Neural progenitor cell (in vitro differentiated cells): ENCODE measurements around the gene TM9SF4. TPM values are rescaled to one million over a fixed set of nuclear protein-coding genes. Genes with fewer than 3 reads are reported as not detected.
A peak's percentile ranks its signal among the peaks of the same experiment; 100 is the strongest.

ENCODE experiments used
- DNase-seq: peaks from one replicate; pipeline ENCODE4 v3.0.0-alpha.2; 2016; ENCODE audit warnings: low spot score
- H2AFZ ChIP-seq: fragments of 200-600 bp; sonication (generic); replicated peaks from 2 replicates; pipeline ENCODE4 v1.6.1; 2016; ENCODE audit warnings: antibody characterized with exemption
- H3F3A ChIP-seq: fragments of 200-600 bp; sonication (generic); 2 replicates; pipeline ENCODE4 v1.6.1; 2016; ENCODE audit warnings: antibody characterized with exemption, low read depth
- H3K27ac ChIP-seq: fragments of 200-600 bp; sonication (generic); 2 replicates; pipeline ENCODE4 v1.5.1; 2016; ENCODE audit warnings: mild to moderate bottlenecking
- H3K27me3 ChIP-seq: fragments of 200-600 bp; sonication (generic); 2 replicates; pipeline ENCODE4 v1.6.1; 2016; ENCODE audit warnings: mild to moderate bottlenecking, moderate library complexity
- H3K36me3 ChIP-seq: fragments of 200-600 bp; sonication (generic); 2 replicates; pipeline ENCODE4 v1.5.1; 2016
- H3K4me1 ChIP-seq: fragments of 200-600 bp; sonication (generic); 2 replicates; pipeline ENCODE4 v1.6.1; 2016; ENCODE audit warnings: mixed run types
- H3K4me2 ChIP-seq: fragments of 200-600 bp; sonication (generic); 2 replicates; pipeline ENCODE4 v1.6.1; 2016
- H3K4me3 ChIP-seq: fragments of 200-600 bp; sonication (generic); 2 replicates; pipeline ENCODE4 v1.5.1; 2016
- H3K79me2 ChIP-seq: fragments of 200-600 bp; sonication (generic); 2 replicates; pipeline ENCODE4 v1.6.1; 2016; ENCODE audit warnings: low read depth
- H3K9ac ChIP-seq: fragments of 200-600 bp; sonication (generic); 2 replicates; pipeline ENCODE4 v1.6.1; 2016
- H3K9me3 ChIP-seq: fragments of 200-600 bp; sonication (generic); 2 replicates; pipeline ENCODE4 v1.5.1; 2016; ENCODE audit warnings: low read depth
- H4K20me1 ChIP-seq: fragments of 200-600 bp; sonication (generic); 2 replicates; pipeline ENCODE4 v1.6.1; 2016; ENCODE audit warnings: low read depth
- H3K27ac Mint-ChIP-seq: 3 replicates; pipeline ENCODE4 v1.8.0; 2021; ENCODE audit warnings: mixed read lengths
- H3K27me3 Mint-ChIP-seq: 2 replicates; pipeline ENCODE4 v1.8.0; 2022; ENCODE audit warnings: low read depth, mild to moderate bottlenecking, inconsistent platforms, moderate library complexity, mixed read lengths; ENCODE audit not compliant: insufficient read depth
- H3K36me3 Mint-ChIP-seq: 3 replicates; pipeline ENCODE4 v1.8.0; 2021; ENCODE audit warnings: mixed read lengths
- H3K4me1 Mint-ChIP-seq: 3 replicates; pipeline ENCODE4 v1.8.0; 2021; ENCODE audit warnings: mixed read lengths
- H3K4me3 Mint-ChIP-seq: 3 replicates; pipeline ENCODE4 v1.8.0; 2021; ENCODE audit warnings: mild to moderate bottlenecking, moderate library complexity, mixed read lengths
- H3K9me3 Mint-ChIP-seq: 3 replicates; pipeline ENCODE4 v1.8.0; 2020; ENCODE audit warnings: mixed read lengths
- EZH2 ChIP-seq: fragments of 200-600 bp; sonication (generic); IDR thresholded peaks from 2 replicates; pipeline ENCODE4 v1.6.1; 2017; ENCODE audit warnings: antibody characterized with exemption, mild to moderate bottlenecking, moderate library complexity
- EZH2phosphoT487 ChIP-seq: fragments of 200-600 bp; sonication (generic); IDR thresholded peaks from 2 replicates; pipeline ENCODE4 v1.6.1; 2017; ENCODE audit warnings: antibody characterized with exemption
- total RNA-seq: library from RNA; depleted of rRNA; stranded (reverse); fragments of >200 nt; gene quantifications from 2 replicates; pipeline ENCODE4 v1.2.3, GENCODE V29; 2015; ENCODE audit warnings: low replicate concordance
- TF ChIP-seq, protein P1 (sequence below): fragments of 200-600 bp; sonication (generic); IDR thresholded peaks from 2 replicates; pipeline ENCODE4 v1.5.1; 2017; ENCODE audit warnings: antibody characterized with exemption, mild to moderate bottlenecking

TM9SF4 gene
- total RNA-seq, 1 donor from 2014 or later = 27.9 TPM

DNA sequence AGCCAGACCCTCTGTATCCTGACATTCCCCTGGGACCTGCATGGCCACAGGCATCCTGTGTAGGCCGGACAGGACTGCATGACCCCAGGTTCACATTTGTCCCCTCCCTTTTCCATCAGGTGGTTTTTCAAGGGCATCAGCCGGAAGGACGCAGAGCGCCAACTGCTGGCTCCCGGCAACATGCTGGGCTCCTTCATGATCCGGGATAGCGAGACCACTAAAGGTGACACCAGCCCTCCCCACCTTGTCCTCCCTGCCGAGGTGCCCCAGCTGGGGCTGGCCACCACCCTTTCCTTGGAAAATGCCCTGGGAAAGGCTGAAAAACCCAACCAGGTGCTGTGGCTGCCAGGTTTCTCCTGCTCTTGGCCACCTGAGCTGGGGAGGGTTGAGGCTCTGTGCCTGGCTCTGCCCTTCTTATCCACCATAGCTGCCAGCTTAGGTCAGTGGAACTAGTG lies 29.8 kb upstream of the TM9SF4 start:
- H3K4me3 Mint-ChIP-seq = no peak overlapping the region
- Histone ChIP-seq H3F3A (no peaks in the 10 kb centered on the region), H3K4me1 (peaks cover 5% of the 10 kb centered on the region), H3K4me3 (no peak overlapping the region), H3K9ac (no peak overlapping the region), H3K4me2 (no peak overlapping the region), H3K79me2 (no peaks in the 10 kb centered on the region), H3K9me3 (no peaks in the 10 kb centered on the region), H3K36me3 (no peaks in the 10 kb centered on the region), H3K27me3 (no peaks in the 10 kb centered on the region), H2AFZ (no peak overlapping the region), H3K27ac (no peak overlapping the region), H4K20me1 (no peaks in the 10 kb centered on the region)
- DNase-seq = no peak
- H3K4me1 Mint-ChIP-seq = peaks cover 8% of the 10 kb centered on the region
- no peak for TF ChIP-seq EZH2phosphoT487
- TF ChIP-seq, protein P1, sequence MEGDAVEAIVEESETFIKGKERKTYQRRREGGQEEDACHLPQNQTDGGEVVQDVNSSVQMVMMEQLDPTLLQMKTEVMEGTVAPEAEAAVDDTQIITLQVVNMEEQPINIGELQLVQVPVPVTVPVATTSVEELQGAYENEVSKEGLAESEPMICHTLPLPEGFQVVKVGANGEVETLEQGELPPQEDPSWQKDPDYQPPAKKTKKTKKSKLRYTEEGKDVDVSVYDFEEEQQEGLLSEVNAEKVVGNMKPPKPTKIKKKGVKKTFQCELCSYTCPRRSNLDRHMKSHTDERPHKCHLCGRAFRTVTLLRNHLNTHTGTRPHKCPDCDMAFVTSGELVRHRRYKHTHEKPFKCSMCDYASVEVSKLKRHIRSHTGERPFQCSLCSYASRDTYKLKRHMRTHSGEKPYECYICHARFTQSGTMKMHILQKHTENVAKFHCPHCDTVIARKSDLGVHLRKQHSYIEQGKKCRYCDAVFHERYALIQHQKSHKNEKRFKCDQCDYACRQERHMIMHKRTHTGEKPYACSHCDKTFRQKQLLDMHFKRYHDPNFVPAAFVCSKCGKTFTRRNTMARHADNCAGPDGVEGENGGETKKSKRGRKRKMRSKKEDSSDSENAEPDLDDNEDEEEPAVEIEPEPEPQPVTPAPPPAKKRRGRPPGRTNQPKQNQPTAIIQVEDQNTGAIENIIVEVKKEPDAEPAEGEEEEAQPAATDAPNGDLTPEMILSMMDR = no peak
- no peak for TF ChIP-seq EZH2
- peaks cover 3% of the 10 kb centered on the region for H3K9me3 Mint-ChIP-seq
- H3K27ac Mint-ChIP-seq = no peak overlapping the region
- no peaks in the 10 kb centered on the region for H3K36me3 Mint-ChIP-seq
- no peaks in the 10 kb centered on the region for H3K27me3 Mint-ChIP-seq

DNA sequence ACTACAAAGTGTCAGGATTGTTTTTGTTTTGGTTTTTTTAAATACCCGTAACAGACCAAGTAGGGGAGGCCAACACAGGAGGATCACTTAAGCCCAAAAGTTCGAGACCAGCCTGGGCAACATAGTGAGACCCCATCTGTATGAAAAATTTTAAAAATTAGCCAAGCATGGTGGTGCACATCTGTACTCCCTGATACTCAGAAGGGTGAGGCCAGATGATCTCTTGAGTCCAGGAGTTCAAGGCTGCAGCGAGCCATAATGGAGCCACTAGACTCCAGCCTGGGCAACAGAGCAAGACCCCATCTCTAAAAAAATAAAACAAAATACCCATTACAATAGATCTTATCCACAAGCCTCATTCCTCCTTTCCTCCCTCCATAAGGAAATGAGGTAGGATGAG lies 28.7 kb upstream of the TM9SF4 start:
- H3K36me3 Mint-ChIP-seq = no peaks in the 10 kb centered on the region
- no peak overlapping the region for H2AFZ ChIP-seq

DNA sequence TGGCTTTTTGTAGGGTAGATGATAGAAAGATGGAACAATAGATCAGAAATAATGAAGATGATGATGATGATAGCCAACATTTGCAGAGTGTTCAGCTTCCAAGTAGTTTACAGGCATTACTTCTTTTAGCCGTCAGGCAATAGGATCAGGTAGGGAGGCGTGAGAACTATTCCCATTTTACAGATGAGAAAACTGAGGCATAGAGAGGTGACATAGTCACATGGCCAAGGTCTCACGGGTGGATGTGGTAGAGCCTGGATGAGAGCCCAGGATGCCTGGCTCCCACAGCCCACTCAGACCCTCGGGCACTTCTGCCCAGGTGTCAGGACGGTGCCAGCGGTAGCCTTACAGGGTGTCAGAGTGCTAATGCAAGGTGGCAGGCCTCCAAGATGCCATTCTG lies 26.0 kb upstream of the TM9SF4 start:
- DNase-seq = no peak
- Histone ChIP-seq H3K27me3 (no peaks in the 10 kb centered on the region), H3K9ac (no peak overlapping the region), H3K4me1 (peaks cover 5% of the 10 kb centered on the region), H3K27ac (no peak overlapping the region), H2AFZ (no peak overlapping the region), H3K79me2 (no peaks in the 10 kb centered on the region), H3K4me2 (no peak overlapping the region), H3K4me3 (no peak overlapping the region), H3K36me3 (no peaks in the 10 kb centered on the region), H4K20me1 (no peaks in the 10 kb centered on the region), H3F3A (no peaks in the 10 kb centered on the region), H3K9me3 (no peaks in the 10 kb centered on the region)
- H3K4me1 Mint-ChIP-seq = peaks cover 12% of the 10 kb centered on the region
- H3K4me3 Mint-ChIP-seq = no peak overlapping the region
- no peak overlapping the region for H3K27ac Mint-ChIP-seq
- peaks cover 3% of the 10 kb centered on the region for H3K9me3 Mint-ChIP-seq
- no peaks in the 10 kb centered on the region for H3K36me3 Mint-ChIP-seq
- peaks cover 4% of the 10 kb centered on the region for H3K27me3 Mint-ChIP-seq
- TF ChIP-seq EZH2 = no peak
- no peak for TF ChIP-seq EZH2phosphoT487
- TF ChIP-seq, protein P1 = no peak

More for the DNA sequence above, 28.7 kb upstream of the TM9SF4 start:
- peaks cover 5% of the 10 kb centered on the region for H3K4me1 ChIP-seq
- H4K20me1 ChIP-seq = no peaks in the 10 kb centered on the region
- H3K27me3 ChIP-seq = no peaks in the 10 kb centered on the region
- H3K27ac Mint-ChIP-seq = no peak overlapping the region
- peak overlapping the region; percentile 41 for H3K4me3 Mint-ChIP-seq
- H3K4me2 ChIP-seq = no peak overlapping the region
- H3K27ac ChIP-seq = no peak overlapping the region
- no peaks in the 10 kb centered on the region for H3K9me3 ChIP-seq
- H3K9me3 Mint-ChIP-seq = peaks cover 3% of the 10 kb centered on the region
- DNase-seq = no peak
- H3K36me3 ChIP-seq = no peaks in the 10 kb centered on the region
- no peak overlapping the region for H3K4me3 ChIP-seq
- no peak for TF ChIP-seq EZH2
- TF ChIP-seq, protein P1 = no peak
- no peak for TF ChIP-seq EZH2phosphoT487
- H3K4me1 Mint-ChIP-seq = peaks cover 12% of the 10 kb centered on the region
- H3K79me2 ChIP-seq = no peaks in the 10 kb centered on the region
- peaks cover 3% of the 10 kb centered on the region for H3K27me3 Mint-ChIP-seq
- H3F3A ChIP-seq = no peaks in the 10 kb centered on the region
- H3K9ac ChIP-seq = no peak overlapping the region
